Activated T-cell treated with anti-CD3 and anti-CD28 coated beads, Interleukin-2, amount 50 U/mL, for 4 hours (primary cell): ENCODE data around the gene SCN9A. TPM values are rescaled to one million over a fixed set of nuclear protein-coding genes. Genes with fewer than 3 reads are reported as not detected.
"Not testable (repeated sequence)": the region's sequence is repeated elsewhere in the genome, so short reads cannot be mapped to it uniquely, and the experiment has no call there.

Source experiments
- ATAC-seq, 2 donors: fragments of 200-7000 bp; cut with Tn5 transposase; one replicate each; pipeline ENCODE4 v1.10.0; 2021
- DNase-seq: peaks from one replicate; pipeline ENCODE4 v3.0.0-alpha.2; 2020
- H3K27me3 Mint-ChIP-seq: one replicate; pipeline ENCODE4 v1.8.0; 2021; ENCODE audit warnings: low read depth, mixed read lengths
- H3K36me3 Mint-ChIP-seq: one replicate; pipeline ENCODE4 v1.8.0; 2022; ENCODE audit warnings: mixed read lengths; ENCODE audit not compliant: insufficient read depth
- H3K4me1 Mint-ChIP-seq: one replicate; pipeline ENCODE4 v1.8.0; 2021; ENCODE audit warnings: low read depth, mixed read lengths
- H3K4me3 Mint-ChIP-seq: one replicate; pipeline ENCODE4 v1.8.0; 2021; ENCODE audit warnings: mild to moderate bottlenecking, moderate library complexity, mixed read lengths
- H3K9me3 Mint-ChIP-seq: one replicate; pipeline ENCODE4 v1.8.0; 2021; ENCODE audit warnings: mixed read lengths
- total RNA-seq, 3 donors: library from RNA; stranded (reverse); gene quantifications; one replicate each; pipeline ENCODE4 v1.2.1, GENCODE V29; 2021

Gene SCN9A
- total RNA-seq, 3 donors from 2014 or later = 0.13 TPM; not detected in 2

- no peak overlapping the region for H3K4me3 Mint-ChIP-seq
- DNase-seq = no peak
- H3K36me3 Mint-ChIP-seq = no peaks in the 10 kb centered on the region
- H3K9me3 Mint-ChIP-seq = no peaks in the 10 kb centered on the region
- no peak for ATAC-seq
- H3K27me3 Mint-ChIP-seq = peaks cover 1% of the 10 kb centered on the region
- no peaks in the 10 kb centered on the region for H3K4me1 Mint-ChIP-seq
Observed at GRCh38 chr2:166230024-166230723, 145.6 kb downstream of the SCN9A start.

- Mint-ChIP-seq H3K4me1 (no peaks in the 10 kb centered on the region), H3K4me3 (no peak overlapping the region), H3K9me3 (no peaks in the 10 kb centered on the region), H3K36me3 (no peaks in the 10 kb centered on the region), H3K27me3 (peaks cover 1% of the 10 kb centered on the region)
- ATAC-seq = no peak
- no peak for DNase-seq
Observed at GRCh38 chr2:166229678-166230023, 146.1 kb downstream of the SCN9A start.

- no peaks in the 10 kb centered on the region for H3K36me3 Mint-ChIP-seq
- H3K27me3 Mint-ChIP-seq = no peaks in the 10 kb centered on the region
- DNase-seq (no peak), ATAC-seq (no peak)
- H3K4me3 Mint-ChIP-seq = no peak overlapping the region
- H3K4me1 Mint-ChIP-seq = no peaks in the 10 kb centered on the region
- no peaks in the 10 kb centered on the region for H3K9me3 Mint-ChIP-seq
Observed at GRCh38 chr2:166224197-166224596, 151.5 kb downstream of the SCN9A start.

GRCh38 chr2:166223298-166223697 is 152.4 kb downstream of the SCN9A start:
- no peak overlapping the region for H3K4me3 Mint-ChIP-seq
- no peaks in the 10 kb centered on the region for H3K4me1 Mint-ChIP-seq
- H3K27me3 Mint-ChIP-seq = no peaks in the 10 kb centered on the region
- ATAC-seq (no peak), DNase-seq (no peak)
- no peaks in the 10 kb centered on the region for H3K9me3 Mint-ChIP-seq
- no peaks in the 10 kb centered on the region for H3K36me3 Mint-ChIP-seq

- H3K36me3 Mint-ChIP-seq = no peaks in the 10 kb centered on the region
- no peak overlapping the region for H3K4me3 Mint-ChIP-seq
- ATAC-seq = no peak
- no peaks in the 10 kb centered on the region for H3K4me1 Mint-ChIP-seq
- H3K9me3 Mint-ChIP-seq = peaks cover 30% of the 10 kb centered on the region
- no peak for DNase-seq
- H3K27me3 Mint-ChIP-seq = no peaks in the 10 kb centered on the region
Observed at GRCh38 chr2:166211079-166211478, 164.7 kb downstream of the SCN9A start.

- H3K9me3 Mint-ChIP-seq = peaks cover 26% of the 10 kb centered on the region
- not testable (repeated sequence) for H3K36me3 Mint-ChIP-seq, H3K4me3 Mint-ChIP-seq, DNase-seq, ATAC-seq, H3K4me1 Mint-ChIP-seq, H3K27me3 Mint-ChIP-seq
Observed at GRCh38 chr2:166209944-166210343, 165.8 kb downstream of the SCN9A start.

- H3K4me1 Mint-ChIP-seq, H3K4me3 Mint-ChIP-seq, DNase-seq, H3K36me3 Mint-ChIP-seq, H3K27me3 Mint-ChIP-seq, ATAC-seq: not testable (repeated sequence)
- peaks cover 24% of the 10 kb centered on the region for H3K9me3 Mint-ChIP-seq
Observed at GRCh38 chr2:166209367-166209766, 166.4 kb downstream of the SCN9A start.

GRCh38 chr2:166206153-166206552 is 169.6 kb downstream of the SCN9A start:
- H3K36me3 Mint-ChIP-seq, H3K27me3 Mint-ChIP-seq, ATAC-seq, H3K4me3 Mint-ChIP-seq, H3K4me1 Mint-ChIP-seq, DNase-seq: not testable (repeated sequence)
- H3K9me3 Mint-ChIP-seq = peaks cover 20% of the 10 kb centered on the region

GRCh38 chr2:166202778-166203177 is 173.0 kb downstream of the SCN9A start:
- no peaks in the 10 kb centered on the region for H3K4me1 Mint-ChIP-seq
- ATAC-seq = no peak
- DNase-seq = no peak
- H3K27me3 Mint-ChIP-seq = no peaks in the 10 kb centered on the region
- H3K36me3 Mint-ChIP-seq = no peaks in the 10 kb centered on the region
- peaks cover 4% of the 10 kb centered on the region for H3K9me3 Mint-ChIP-seq
- H3K4me3 Mint-ChIP-seq = no peak overlapping the region

- Mint-ChIP-seq H3K36me3 (no peaks in the 10 kb centered on the region), H3K4me1 (no peaks in the 10 kb centered on the region), H3K9me3 (no peaks in the 10 kb centered on the region), H3K27me3 (no peaks in the 10 kb centered on the region), H3K4me3 (no peak overlapping the region)
- no peak for ATAC-seq
- no peak for DNase-seq
Observed at GRCh38 chr2:166197446-166197845, 178.3 kb downstream of the SCN9A start.

GRCh38 chr2:166193407-166193806 is 182.3 kb downstream of the SCN9A start:
- no peaks in the 10 kb centered on the region for H3K27me3 Mint-ChIP-seq
- DNase-seq = no peak
- H3K9me3 Mint-ChIP-seq = no peaks in the 10 kb centered on the region
- no peak for ATAC-seq
- H3K4me1 Mint-ChIP-seq = no peaks in the 10 kb centered on the region
- no peaks in the 10 kb centered on the region for H3K36me3 Mint-ChIP-seq
- H3K4me3 Mint-ChIP-seq = no peak overlapping the region

- no peak for DNase-seq
- Mint-ChIP-seq H3K27me3 (no peaks in the 10 kb centered on the region), H3K4me1 (no peaks in the 10 kb centered on the region)
Observed at GRCh38 chr2:166188084-166188483, 187.7 kb downstream of the SCN9A start.

GRCh38 chr2:166184789-166185188 is 191.0 kb downstream of the SCN9A start:
- Mint-ChIP-seq H3K4me1 (no peaks in the 10 kb centered on the region), H3K36me3 (no peaks in the 10 kb centered on the region), H3K9me3 (no peaks in the 10 kb centered on the region), H3K27me3 (no peaks in the 10 kb centered on the region), H3K4me3 (no peak overlapping the region)
- no peak for ATAC-seq
- no peak for DNase-seq

More at GRCh38 chr2:166188084-166188483, 187.7 kb downstream of the SCN9A start:
- Mint-ChIP-seq H3K36me3 (no peaks in the 10 kb centered on the region), H3K4me3 (no peak overlapping the region), H3K9me3 (no peaks in the 10 kb centered on the region)
- ATAC-seq = no peak

- no peaks in the 10 kb centered on the region for H3K9me3 Mint-ChIP-seq
- H3K27me3 Mint-ChIP-seq = no peaks in the 10 kb centered on the region
- DNase-seq (no peak), ATAC-seq (no peak)
- no peaks in the 10 kb centered on the region for H3K36me3 Mint-ChIP-seq
- no peaks in the 10 kb centered on the region for H3K4me1 Mint-ChIP-seq
- H3K4me3 Mint-ChIP-seq = no peak overlapping the region
Observed at GRCh38 chr2:166181813-166182154, 194.0 kb downstream of the SCN9A start.

GRCh38 chr2:166180951-166181812 is 194.6 kb downstream of the SCN9A start:
- no peak for DNase-seq
- ATAC-seq = peak in 1 of 2 donors; percentile 10
- H3K4me1 Mint-ChIP-seq = no peaks in the 10 kb centered on the region
- H3K36me3 Mint-ChIP-seq = no peaks in the 10 kb centered on the region
- no peaks in the 10 kb centered on the region for H3K27me3 Mint-ChIP-seq
- no peak overlapping the region for H3K4me3 Mint-ChIP-seq
- H3K9me3 Mint-ChIP-seq = no peaks in the 10 kb centered on the region
